CD14-positive monocyte (primary cell): ENCODE results near the gene CBLB. TPM values are rescaled to one million over a fixed set of nuclear protein-coding genes. Genes with fewer than 3 reads are reported as not detected.

Experiments
- DNase-seq, 3 donors: peaks; one replicate each; pipeline ENCODE4 v3.0.0-alpha.2; 2011 to 2022
- H2AFZ ChIP-seq: 2 replicates; pipeline ENCODE4 v1.6.0; 2012; ENCODE audit warnings: mild to moderate bottlenecking, low read depth, low read length, inconsistent platforms; ENCODE audit not compliant: insufficient read depth, poor library complexity, severe bottlenecking
- H3K27ac ChIP-seq, 2 donors: 1 replicate in 1 of 2; 2 replicates in 1 of 2; pipeline ENCODE4 v1.5.1; 2012 to 2013; ENCODE audit warnings: low read length in 2 of 2, control low read depth in 1 of 2, inconsistent platforms in 1 of 2, low read depth in 1 of 2, mild to moderate bottlenecking in 1 of 2
- H3K27me3 ChIP-seq, 2 donors: one replicate each; pipeline versions ENCODE4 v1.6.0 to v1.6.1; 2011 to 2013; ENCODE audit warnings: low read length in 2 of 2; ENCODE audit not compliant: control insufficient read depth in 2 of 2, insufficient read depth in 2 of 2
- H3K36me3 ChIP-seq, 2 donors: replicated peaks in 1 of 2; 1 replicate in 1 of 2; 2 replicates in 1 of 2; pipeline versions ENCODE4 v1.5.1 to v1.6.1; 2012 to 2013; ENCODE audit warnings: low read length in 2 of 2, control low read depth in 1 of 2, inconsistent platforms in 1 of 2, mild to moderate bottlenecking in 1 of 2; ENCODE audit not compliant: insufficient read depth in 2 of 2, control insufficient read depth in 1 of 2
- H3K4me1 ChIP-seq, 2 donors: 1 replicate in 1 of 2; 2 replicates in 1 of 2; pipeline versions ENCODE4 v1.5.1 to v1.6.1; 2012 to 2013; ENCODE audit warnings: low read length in 2 of 2, control low read depth in 1 of 2, inconsistent platforms in 1 of 2, mild to moderate bottlenecking in 1 of 2, moderate library complexity in 1 of 2; ENCODE audit not compliant: insufficient read depth in 2 of 2, control insufficient read depth in 1 of 2
- H3K4me2 ChIP-seq: replicated peaks from 2 replicates; pipeline ENCODE3; 2012; ENCODE audit warnings: low read length, moderate library complexity, mild to moderate bottlenecking; ENCODE audit not compliant: poor library complexity, severe bottlenecking; ENCODE audit errors: extremely low read depth
- H3K4me3 ChIP-seq, 3 experiments: fragments of 200-600 bp in 1 of 3; sonication (generic) in 1 of 3; replicated peaks in 1 of 3; 1 replicate in 2 of 3; 2 replicates in 1 of 3; pipeline ENCODE4 v1.5.1; 2011 to 2013; ENCODE audit warnings: low read length in 3 of 3, mild to moderate bottlenecking in 3 of 3, control low read depth in 2 of 3, low read depth in 2 of 3, inconsistent platforms in 1 of 3, moderate library complexity in 1 of 3
- H3K79me2 ChIP-seq: 2 replicates; pipeline ENCODE4 v1.6.0; 2012; ENCODE audit warnings: mild to moderate bottlenecking, control low read depth, inconsistent platforms, low read length, moderate library complexity; ENCODE audit not compliant: insufficient read depth
- H3K9ac ChIP-seq: 2 replicates; pipeline ENCODE4 v1.6.0; 2017; ENCODE audit warnings: low read length, mild to moderate bottlenecking; ENCODE audit not compliant: insufficient read depth, poor library complexity, severe bottlenecking
- H3K9me3 ChIP-seq, 2 donors: replicated peaks in 1 of 2; 1 replicate in 1 of 2; 2 replicates in 1 of 2; pipeline versions ENCODE4 v1.5.1 to v1.6.1; 2012 to 2013; ENCODE audit warnings: low read length in 2 of 2, control low read depth in 1 of 2; ENCODE audit not compliant: control insufficient read depth in 1 of 2, insufficient read depth in 1 of 2
- H4K20me1 ChIP-seq: 2 replicates; pipeline ENCODE4 v1.6.0; 2012; ENCODE audit warnings: mild to moderate bottlenecking, low read length, control low read depth, moderate library complexity; ENCODE audit not compliant: insufficient read depth
- H3K27ac Mint-ChIP-seq, 7 donors: one replicate each; pipeline ENCODE4 v1.8.0; 2020; ENCODE audit warnings: mild to moderate bottlenecking in 7 of 7, mixed read lengths in 7 of 7, moderate library complexity in 6 of 7, inconsistent platforms in 2 of 7
- H3K27me3 Mint-ChIP-seq, 3 donors: one replicate each; pipeline ENCODE4 v1.8.0; 2021 to 2022; ENCODE audit warnings: low read depth in 3 of 3, mild to moderate bottlenecking in 3 of 3, mixed read lengths in 3 of 3, moderate library complexity in 3 of 3, inconsistent platforms in 1 of 3
- H3K36me3 Mint-ChIP-seq, 2 donors: one replicate each; pipeline ENCODE4 v1.8.0; 2020; ENCODE audit warnings: mixed read lengths in 2 of 2, inconsistent platforms in 1 of 2, mild to moderate bottlenecking in 1 of 2
- H3K4me1 Mint-ChIP-seq: one replicate; pipeline ENCODE4 v1.8.0; 2020; ENCODE audit warnings: mild to moderate bottlenecking, mixed read lengths
- H3K4me3 Mint-ChIP-seq, 2 donors: one replicate each; pipeline ENCODE4 v1.8.0; 2020; ENCODE audit warnings: mild to moderate bottlenecking in 2 of 2, mixed read lengths in 2 of 2, moderate library complexity in 1 of 2
- H3K9me3 Mint-ChIP-seq, 7 donors: one replicate each; pipeline ENCODE4 v1.8.0; 2020 to 2022; ENCODE audit warnings: mixed read lengths in 7 of 7, mild to moderate bottlenecking in 6 of 7, moderate library complexity in 6 of 7, inconsistent platforms in 2 of 7
- CTCF ChIP-seq: fragments of 200-600 bp; IDR thresholded peaks from one replicate; pipeline ENCODE4 v1.8.0; 2022; ENCODE audit warnings: antibody characterized with exemption, mild to moderate bottlenecking
- WGBS: methylation state at CpG from one replicate; pipeline ENCODE4 v1.1.5; 2013; ENCODE audit warnings: missing lambda C conversion rate; ENCODE audit not compliant: insufficient coverage; 5-methylcytosine and 5-hydroxymethylcytosine counted together
- intact Hi-C, 2 donors: fragments of 100-400 bp; cut with micrococcal nuclease; formaldehyde crosslinking; loops; one replicate each; pipeline versions ENCODE4 v1.15.0 to v1.15.1; 2023
- polyA plus RNA-seq, 3 donors: library from polyadenylated mRNA; depleted of rRNA in 1 of 3; unstranded in 2 of 3; stranded (reverse) in 1 of 3; fragments of 300-500 nt in 2 of 3; fragments of >200 nt in 1 of 3; fragmentation: Illumina TruSeq in 2 of 3; gene quantifications; 1 replicate in 2 of 3; 2 replicates in 1 of 3; pipeline ENCODE4 v1.2.3, GENCODE V29; 2012 to 2021

The CBLB gene
- polyA plus RNA-seq, 3 donors = 1.6 to 8.1 (median 3.6) TPM

DNA sequence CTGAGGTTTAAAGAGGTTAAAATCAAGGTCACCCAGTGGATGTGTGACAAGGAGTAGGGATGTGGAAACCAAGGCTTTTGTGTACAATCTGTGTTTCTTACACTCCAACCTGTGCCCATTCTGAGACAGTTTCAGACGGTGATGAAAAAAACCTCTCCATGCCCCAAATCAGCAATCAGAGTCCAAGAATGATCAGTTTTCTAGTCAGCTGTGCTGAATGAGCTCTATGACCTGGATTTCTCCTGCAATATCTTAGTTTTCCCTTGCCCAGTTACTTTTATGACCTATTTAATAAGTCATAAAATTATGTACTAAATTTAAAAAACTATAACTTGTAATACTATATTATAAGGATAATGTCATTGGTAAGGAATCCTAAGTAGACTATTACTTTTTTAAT, 37.5 kb upstream of the CBLB start:
- Histone ChIP-seq H3K4me1 (peaks cover 11 to 24% of the 10 kb centered on the region in 2 donors), H3K9me3 (no peaks in the 10 kb centered on the region), H3K79me2 (no peaks in the 10 kb centered on the region), H3K27ac (no peak overlapping the region), H3K36me3 (no peaks in the 10 kb centered on the region), H3K4me3 (no peak overlapping the region), H4K20me1 (no peaks in the 10 kb centered on the region), H3K9ac (no peak overlapping the region), H3K27me3 (no peaks in the 10 kb centered on the region), H3K4me2 (no peak overlapping the region), H2AFZ (no peak overlapping the region)
- H3K9me3 Mint-ChIP-seq = peaks cover 0 to 3% (median 0%) of the 10 kb centered on the region in 7 donors
- no peak for TF ChIP-seq CTCF
- H3K27me3 Mint-ChIP-seq = peaks cover 0 to 1% (median 0%) of the 10 kb centered on the region in 3 donors
- no peak overlapping the region for H3K4me3 Mint-ChIP-seq
- no peak for DNase-seq
- no peaks in the 10 kb centered on the region for H3K36me3 Mint-ChIP-seq
- peaks cover 12% of the 10 kb centered on the region for H3K4me1 Mint-ChIP-seq
- WGBS = 80% methylated on average over 1 of the region's 1 CpG
- intact Hi-C loops = no loop called here
- H3K27ac Mint-ChIP-seq = no peak overlapping the region

DNA sequence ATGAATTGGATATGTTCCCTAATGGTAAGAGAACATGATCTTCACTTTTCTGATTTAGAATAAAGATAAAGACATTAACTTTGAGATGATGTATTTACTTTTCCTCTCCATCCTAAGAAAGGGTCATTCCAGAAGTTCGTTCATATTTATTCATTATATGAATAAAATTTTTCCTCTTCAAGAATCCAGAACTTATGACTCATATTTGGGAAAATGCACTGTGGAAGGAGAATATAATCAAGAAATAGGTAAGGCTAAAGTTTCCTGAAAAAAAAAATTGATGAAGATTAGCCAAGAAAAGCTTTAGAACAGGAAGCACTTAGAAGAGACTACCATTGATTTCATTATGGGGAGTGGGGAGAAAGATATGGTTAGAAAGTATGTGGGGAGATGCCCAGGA, 36.5 kb upstream of the CBLB start:
- Histone ChIP-seq H3K4me1 (peaks cover 11 to 19% of the 10 kb centered on the region in 2 donors), H3K9me3 (no peaks in the 10 kb centered on the region), H2AFZ (no peak overlapping the region), H3K36me3 (no peaks in the 10 kb centered on the region), H3K9ac (no peak overlapping the region), H3K27me3 (no peaks in the 10 kb centered on the region), H3K27ac (no peak overlapping the region), H4K20me1 (no peaks in the 10 kb centered on the region), H3K4me3 (no peak overlapping the region), H3K79me2 (no peaks in the 10 kb centered on the region), H3K4me2 (no peak overlapping the region)
- Mint-ChIP-seq H3K36me3 (no peaks in the 10 kb centered on the region), H3K9me3 (peaks cover 0 to 3% (median 0%) of the 10 kb centered on the region in 7 donors), H3K27me3 (peaks cover 0 to 1% (median 0%) of the 10 kb centered on the region in 3 donors), H3K4me3 (no peak overlapping the region), H3K27ac (no peak overlapping the region), H3K4me1 (peaks cover 12% of the 10 kb centered on the region)
- intact Hi-C loops = no loop called here
- WGBS = no CpG with 5 or more reads among the region's 1 CpG
- TF ChIP-seq CTCF = no peak
- DNase-seq = no peak
